PC-3 (cell line): ENCODE measurements around the gene MIA. TPM values are rescaled to one million over a fixed set of nuclear protein-coding genes. Genes with fewer than 3 reads are reported as not detected.

Source experiments
- ATAC-seq: fragments of 200-7000 bp; cut with Tn5 transposase; 2 replicates; pipeline ENCODE4 v1.9.1; 2020; ENCODE audit warnings: mild to moderate bottlenecking, moderate library complexity
- BruUV-seq: library from RNA; stranded (reverse); fragments of 400-500 nt; replicated peaks from 2 replicates; lab custom pipeline; 2021; lab: Mats Ljungman, UMichigan
- CTCF ChIA-PET: fragments of 300-600 bp; sonication (Branson Sonifier 250); formaldehyde crosslinking; loops from one replicate; lab custom pipeline; 2022; ENCODE audit warnings: antibody characterized with exemption; lab: Charles Lee
- POLR2A ChIA-PET: fragments of 300-600 bp; sonication (Branson Sonifier 250); formaldehyde crosslinking; loops from one replicate; lab custom pipeline; 2022; ENCODE audit warnings: antibody characterized with exemption; ENCODE audit not compliant: unreplicated experiment; lab: Charles Lee
- DNase-seq: peaks from one replicate; pipeline ENCODE4 v3.0.0-alpha.2; 2015
- H2AFZ ChIP-seq: fragments of 300-600 bp; sonication (generic); 2 replicates; pipeline ENCODE4 v1.6.0; 2016; ENCODE audit warnings: antibody characterized with exemption, low read length
- H3F3A ChIP-seq: fragments of 300-600 bp; sonication (generic); one replicate; pipeline ENCODE4 v1.6.0; 2017; ENCODE audit warnings: antibody characterized with exemption, low read length, control low read depth, mild to moderate bottlenecking; ENCODE audit not compliant: unreplicated experiment
- H3K27ac ChIP-seq: fragments of 300-600 bp; sonication (generic); 2 replicates; pipeline ENCODE4 v1.5.1; 2016; ENCODE audit warnings: mild to moderate bottlenecking, low read length
- H3K27me3 ChIP-seq: fragments of 300-600 bp; sonication (generic); 2 replicates; pipeline ENCODE4 v1.6.1; 2016; ENCODE audit warnings: low read length, mixed read lengths
- H3K36me3 ChIP-seq: fragments of 300-600 bp; sonication (generic); 2 replicates; pipeline ENCODE4 v1.6.1; 2016; ENCODE audit warnings: low read depth, mixed run types, low read length, mixed read lengths
- H3K4me1 ChIP-seq: fragments of 300-600 bp; sonication (generic); 2 replicates; pipeline ENCODE4 v1.5.1; 2016; ENCODE audit warnings: low read length; ENCODE audit not compliant: insufficient read depth
- H3K4me2 ChIP-seq: fragments of 300-600 bp; sonication (generic); 2 replicates; pipeline ENCODE4 v1.6.0; 2016; ENCODE audit warnings: low read length
- H3K4me3 ChIP-seq: fragments of 300-600 bp; sonication (generic); 2 replicates; pipeline ENCODE4 v1.5.1; 2016; ENCODE audit warnings: mild to moderate bottlenecking, low read length, mixed read lengths
- H3K79me2 ChIP-seq: fragments of 300-600 bp; sonication (generic); 2 replicates; pipeline ENCODE4 v1.6.1; 2017; ENCODE audit warnings: low read length, mixed read lengths
- H3K9ac ChIP-seq: fragments of 300-600 bp; sonication (generic); 2 replicates; pipeline ENCODE4 v1.6.0; 2016; ENCODE audit warnings: mild to moderate bottlenecking, low read length
- H3K9me2 ChIP-seq: fragments of 300-600 bp; sonication (generic); replicated peaks from 2 replicates; pipeline ENCODE4 v1.6.1; 2016; ENCODE audit warnings: mixed run types, low read length, mixed read lengths
- H3K9me3 ChIP-seq: fragments of 300-600 bp; sonication (generic); 2 replicates; pipeline ENCODE4 v1.6.1; 2016; ENCODE audit warnings: low read length, mixed read lengths
- H4K20me1 ChIP-seq: fragments of 300-600 bp; sonication (generic); 2 replicates; pipeline ENCODE4 v1.6.1; 2016; ENCODE audit warnings: low read length, mixed read lengths
- EZH2 ChIP-seq: fragments of 300-600 bp; sonication (generic); IDR thresholded peaks from one replicate; pipeline ENCODE4 v1.6.1; 2017; ENCODE audit warnings: antibody characterized with exemption, mild to moderate bottlenecking, low read length; ENCODE audit not compliant: unreplicated experiment
- EZH2phosphoT487 ChIP-seq: fragments of 300-600 bp; sonication (generic); IDR thresholded peaks from 2 replicates; pipeline ENCODE4 v1.6.1; 2018; ENCODE audit warnings: mild to moderate bottlenecking, antibody characterized with exemption, low read length, borderline replicate concordance
- intact Hi-C: fragments of 100-400 bp; cut with micrococcal nuclease; formaldehyde crosslinking; loops from 2 replicates; pipeline ENCODE4 v1.9.0; 2023
- total RNA-seq: library from RNA; depleted of rRNA; stranded (reverse); fragments of >200 nt; gene quantifications from 2 replicates; pipeline ENCODE4 v1.2.3, GENCODE V29; 2014
- TF ChIP-seq, protein P1 (sequence below): fragments of 300-600 bp; sonication (generic); conservative IDR thresholded peaks from 2 replicates; pipeline ENCODE4 v1.5.1; 2017; ENCODE audit warnings: antibody characterized with exemption, low read depth, mild to moderate bottlenecking, low read length

Gene MIA
- total RNA-seq, 1 experiment from 2014 or later = not detected

DNA sequence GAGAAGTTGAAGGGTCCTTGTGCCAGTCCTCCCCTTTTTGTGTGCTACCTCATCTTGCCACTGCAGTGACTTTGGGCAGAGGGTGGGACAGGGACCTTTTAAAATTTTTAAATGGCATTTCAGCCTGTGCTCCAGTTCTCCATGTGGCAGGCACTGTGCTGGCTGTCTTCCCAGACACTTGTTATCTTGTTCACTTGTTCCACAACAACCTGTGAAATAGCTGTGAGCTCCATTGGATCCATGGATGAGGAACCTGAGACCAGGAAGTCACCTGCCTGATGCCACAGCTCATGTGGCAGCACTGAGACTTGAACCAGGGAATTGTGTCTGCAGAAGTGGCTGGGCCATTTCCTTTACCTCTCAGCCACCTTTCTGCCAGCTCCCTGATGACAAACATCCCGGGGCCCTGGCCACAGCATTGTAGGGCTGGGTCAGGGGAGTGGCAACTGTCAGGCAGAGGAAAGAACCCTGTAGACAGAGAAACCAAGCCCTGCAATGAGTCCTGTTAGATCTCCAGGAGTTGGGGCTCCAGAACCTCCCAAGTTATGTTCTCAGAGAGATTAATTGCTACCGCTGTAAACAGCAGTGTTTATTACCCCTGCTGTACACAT lies 30.0 kb downstream of the MIA start:
- Histone ChIP-seq H3K36me3 (peaks cover 6% of the 10 kb centered on the region), H3F3A (no peaks in the 10 kb centered on the region), H3K4me1 (peaks cover 27% of the 10 kb centered on the region), H3K27me3 (no peaks in the 10 kb centered on the region), H3K4me3 (no peak overlapping the region), H3K9ac (no peak overlapping the region), H3K9me3 (no peaks in the 10 kb centered on the region), H3K79me2 (peaks cover 51% of the 10 kb centered on the region), H4K20me1 (peaks cover 15% of the 10 kb centered on the region; the same call in 1 of the 2 replicates), H2AFZ (no peak overlapping the region), H3K27ac (no peak overlapping the region), H3K9me2 (no peaks in the 10 kb centered on the region), H3K4me2 (no peak overlapping the region)
- ChIA-PET CTCF (no interaction called here), POLR2A (interaction anchor here (0.6 kb wide), 1 partner anchor 42 kb away, joined by 3 read pairs; no protein-coding TSS in a partner anchor)
- intact Hi-C loops = no loop called here
- no peak for TF ChIP-seq EZH2
- DNase-seq (no peak), ATAC-seq (no peak)
- no TSS peak for BruUV-seq

- intact Hi-C loops = no loop called here
- Histone ChIP-seq H3K27ac (no peak overlapping the region), H3K4me1 (peaks cover 19% of the 10 kb centered on the region; the same call in 1 of the 2 replicates)
Observed at GRCh38 chr19:40806423-40807146, 31.3 kb downstream of the MIA start.

More at GRCh38 chr19:40806423-40807146, 31.3 kb downstream of the MIA start:
- no peak for DNase-seq
- TF ChIP-seq EZH2 (no peak), EZH2phosphoT487 (no peak)
- TF ChIP-seq, protein P1, sequence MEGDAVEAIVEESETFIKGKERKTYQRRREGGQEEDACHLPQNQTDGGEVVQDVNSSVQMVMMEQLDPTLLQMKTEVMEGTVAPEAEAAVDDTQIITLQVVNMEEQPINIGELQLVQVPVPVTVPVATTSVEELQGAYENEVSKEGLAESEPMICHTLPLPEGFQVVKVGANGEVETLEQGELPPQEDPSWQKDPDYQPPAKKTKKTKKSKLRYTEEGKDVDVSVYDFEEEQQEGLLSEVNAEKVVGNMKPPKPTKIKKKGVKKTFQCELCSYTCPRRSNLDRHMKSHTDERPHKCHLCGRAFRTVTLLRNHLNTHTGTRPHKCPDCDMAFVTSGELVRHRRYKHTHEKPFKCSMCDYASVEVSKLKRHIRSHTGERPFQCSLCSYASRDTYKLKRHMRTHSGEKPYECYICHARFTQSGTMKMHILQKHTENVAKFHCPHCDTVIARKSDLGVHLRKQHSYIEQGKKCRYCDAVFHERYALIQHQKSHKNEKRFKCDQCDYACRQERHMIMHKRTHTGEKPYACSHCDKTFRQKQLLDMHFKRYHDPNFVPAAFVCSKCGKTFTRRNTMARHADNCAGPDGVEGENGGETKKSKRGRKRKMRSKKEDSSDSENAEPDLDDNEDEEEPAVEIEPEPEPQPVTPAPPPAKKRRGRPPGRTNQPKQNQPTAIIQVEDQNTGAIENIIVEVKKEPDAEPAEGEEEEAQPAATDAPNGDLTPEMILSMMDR = peak; percentile 42
- H3K79me2 ChIP-seq = peaks cover 40% of the 10 kb centered on the region
- no peaks in the 10 kb centered on the region for H3F3A ChIP-seq
- ATAC-seq = peak; percentile 25; the same call in 1 of the 2 replicates
- CTCF ChIA-PET = no interaction called here
- H3K4me2 ChIP-seq = no peak overlapping the region
- H4K20me1 ChIP-seq = peaks cover 11% of the 10 kb centered on the region; the same call in 1 of the 2 replicates
- BruUV-seq = no TSS peak
- no peak overlapping the region for H3K4me3 ChIP-seq
- peaks cover 6% of the 10 kb centered on the region for H3K36me3 ChIP-seq
- no peaks in the 10 kb centered on the region for H3K27me3 ChIP-seq
- H3K9ac ChIP-seq = no peak overlapping the region
- no peak overlapping the region for H2AFZ ChIP-seq
- H3K9me3 ChIP-seq = no peaks in the 10 kb centered on the region
- POLR2A ChIA-PET = interaction anchor here (0.5 kb wide), 1 partner anchor 54 kb away, joined by 3 read pairs; no protein-coding TSS in a partner anchor
- H3K9me2 ChIP-seq = no peaks in the 10 kb centered on the region
